Heart right ventricle (tissue), 16 donors: ENCODE measurements around the gene TFEC. TPM values are rescaled to one million over a fixed set of nuclear protein-coding genes. Genes with fewer than 3 reads are reported as not detected.
A peak's percentile ranks its signal among the peaks of the same experiment; 100 is the strongest.

Source experiments
- ATAC-seq, 8 donors: fragments of 200-7000 bp; cut with Tn5 transposase; one replicate each; pipeline ENCODE4 v1.9.1; 2020; ENCODE audit warnings: mild to moderate bottlenecking in 8 of 8, moderate library complexity in 8 of 8, moderate number of reproducible peaks in 1 of 8
- DNase-seq, 2 donors: peaks; one replicate each; pipeline ENCODE4 v3.0.0-alpha.2; 2020
- H3K27ac ChIP-seq, 10 donors: fragments of 200-600 bp; sonication (generic) in 2 of 10; one replicate each; pipeline versions ENCODE4 v1.5.0 to v1.8.0; 2020 to 2022; ENCODE audit warnings: mild to moderate bottlenecking in 3 of 10
- H3K27me3 ChIP-seq, 7 donors: fragments of 200-600 bp; one replicate each; pipeline ENCODE4 v1.8.0; 2021 to 2022; ENCODE audit warnings: mild to moderate bottlenecking in 2 of 7
- H3K36me3 ChIP-seq, 9 donors: fragments of 200-600 bp; sonication (generic) in 1 of 9; one replicate each; pipeline versions ENCODE4 v1.5.0 to v1.8.0; 2020 to 2022; ENCODE audit warnings: mild to moderate bottlenecking in 2 of 9
- H3K4me1 ChIP-seq, 9 donors: fragments of 200-600 bp; sonication (generic) in 1 of 9; one replicate each; pipeline versions ENCODE4 v1.5.0 to v1.8.0; 2020 to 2022; ENCODE audit warnings: mild to moderate bottlenecking in 4 of 9
- H3K4me3 ChIP-seq, 10 donors: fragments of 200-600 bp; sonication (generic) in 2 of 10; one replicate each; pipeline versions ENCODE4 v1.5.0 to v1.8.0; 2020 to 2022; ENCODE audit warnings: mild to moderate bottlenecking in 7 of 10, moderate library complexity in 2 of 10
- H3K9me3 ChIP-seq, 11 donors: fragments of 200-600 bp in 10 of 11; sonication (generic) in 2 of 11; one replicate each; pipeline versions ENCODE4 v1.5.0 to v1.8.0; 2013 to 2022; ENCODE audit warnings: mild to moderate bottlenecking in 2 of 11, control low read depth in 1 of 11, moderate library complexity in 1 of 11
- WGBS, 2 donors: extraction: QIAGEN DNeasy Blood & Tissue Kit; methylation state at CpG; one replicate each; pipeline ENCODE4 v1.1.7; 2013; ENCODE audit warnings: inconsistent platforms in 1 of 2; 5-methylcytosine and 5-hydroxymethylcytosine counted together
- intact Hi-C, 10 donors: fragments of 100-400 bp; cut with DNase I; formaldehyde crosslinking; loops; one replicate each; pipeline versions ENCODE4 v1.11.1 to v1.14.2; 2022
- polyA plus RNA-seq, 2 donors: library from polyadenylated mRNA; stranded (reverse); fragments of 200-250 nt; gene quantifications; one replicate each; pipeline ENCODE4 v1.2.3, GENCODE V29; 2013
- total RNA-seq, 10 donors: library from RNA; stranded (reverse); fragmentation: NEBNext Ultra II Directional in 3 of 10; extraction: Animal tissue kit (Norgen Biotek cat#: 25700) in 3 of 10; gene quantifications; one replicate each; pipeline versions ENCODE4 v1.2.1 to v1.2.4, GENCODE V29; 2021 to 2023
- TF ChIP-seq, protein P1 (sequence below), 9 donors: fragments of 200-600 bp; sonication (generic) in 2 of 9; IDR thresholded peaks; one replicate each; pipeline versions ENCODE4 v1.5.0 to v1.8.0; 2021 to 2022; ENCODE audit warnings: antibody characterized with exemption in 9 of 9, mild to moderate bottlenecking in 5 of 9, moderate library complexity in 1 of 9
- donor health status: Arrhythmogenic right ventricular cardiomyopathy.
- donor health status: ischemic (EF 13 %, LVEDD 7.1; RV severe dilation, severe dysfunction).
- donor health status: healthy with polysubstance abuse.
- donor health status: DM: no; HTN: yes; CAD: no.
- donor health status: DM: no; HTN: no; CAD: no.
- donor health status: ischemic (EF 25% LVEDD 6.9; RV normal size, moderate dysfunction).
- donor health status: ischemic (EF 25% LVEDD 5.7; RV mildly dilated, moderate dysfunction).
- donor health status: healthy.
- donor health status: DM: yes; HTN: yes; CAD: no.
- donor health status: Ischemic cardiomyopathy.
- donor health status: ischemic (EF 35%, LVEDD 5.7; RV mildly dilated, moderate dysfunction).
- donor health status: nonischemic (EF 11% LVEDD 7.7; RV severe dilation, severe dysfunction).
- donor health status: DM: yes; HTN: yes; CAD: no.
- donor health status: PGD.
- donor health status: ischemic (EF 29% LVEDD 5.4; RV normal size, mild dysfunction).
- donor health status: nonischemic (EF 23%, LVEDD 6.1; RV moderate dilation, normal function).

Gene TFEC
- total and polyA plus RNA-seq, 12 donors = 0.28 to 12.4 (median 0.70) TPM

DNA sequence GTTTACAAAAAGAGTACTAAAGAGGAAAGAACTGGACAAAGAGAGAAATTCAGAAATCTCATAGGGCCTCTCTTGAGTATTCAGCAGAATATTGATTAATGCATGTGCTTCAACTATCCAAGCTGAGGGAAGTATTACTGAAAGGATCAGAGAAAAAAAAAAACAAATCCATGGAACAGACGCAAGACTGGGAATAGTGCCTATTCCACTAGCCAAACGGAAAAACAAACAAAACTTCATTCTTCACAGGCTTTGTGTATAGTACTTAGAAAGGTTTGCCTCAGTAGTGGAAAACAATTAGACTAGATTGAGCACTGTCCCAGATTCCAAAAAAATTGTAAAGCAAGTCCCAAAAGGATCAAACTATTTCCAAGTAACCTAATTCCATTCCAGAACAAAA is 106.2 kb downstream of the TFEC start:
- Histone ChIP-seq H3K9me3 (no peaks in the 10 kb centered on the region), H3K4me3 (no peak overlapping the region), H3K27ac (no peak overlapping the region), H3K4me1 (peaks cover 0 to 14% (median 0%) of the 10 kb centered on the region in 9 donors), H3K36me3 (no peaks in the 10 kb centered on the region), H3K27me3 (no peaks in the 10 kb centered on the region)
- DNase-seq = no peak
- 38 to 53% methylated on average over 2 of the region's 2 CpGs for WGBS, 2 donors
- ATAC-seq = peak in 1 of 8 donors; percentile 19
- intact Hi-C loops = no loop called here
- TF ChIP-seq, protein P1, sequence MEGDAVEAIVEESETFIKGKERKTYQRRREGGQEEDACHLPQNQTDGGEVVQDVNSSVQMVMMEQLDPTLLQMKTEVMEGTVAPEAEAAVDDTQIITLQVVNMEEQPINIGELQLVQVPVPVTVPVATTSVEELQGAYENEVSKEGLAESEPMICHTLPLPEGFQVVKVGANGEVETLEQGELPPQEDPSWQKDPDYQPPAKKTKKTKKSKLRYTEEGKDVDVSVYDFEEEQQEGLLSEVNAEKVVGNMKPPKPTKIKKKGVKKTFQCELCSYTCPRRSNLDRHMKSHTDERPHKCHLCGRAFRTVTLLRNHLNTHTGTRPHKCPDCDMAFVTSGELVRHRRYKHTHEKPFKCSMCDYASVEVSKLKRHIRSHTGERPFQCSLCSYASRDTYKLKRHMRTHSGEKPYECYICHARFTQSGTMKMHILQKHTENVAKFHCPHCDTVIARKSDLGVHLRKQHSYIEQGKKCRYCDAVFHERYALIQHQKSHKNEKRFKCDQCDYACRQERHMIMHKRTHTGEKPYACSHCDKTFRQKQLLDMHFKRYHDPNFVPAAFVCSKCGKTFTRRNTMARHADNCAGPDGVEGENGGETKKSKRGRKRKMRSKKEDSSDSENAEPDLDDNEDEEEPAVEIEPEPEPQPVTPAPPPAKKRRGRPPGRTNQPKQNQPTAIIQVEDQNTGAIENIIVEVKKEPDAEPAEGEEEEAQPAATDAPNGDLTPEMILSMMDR (IDR thresholded peaks at IDR 0.05) = no peak

DNA sequence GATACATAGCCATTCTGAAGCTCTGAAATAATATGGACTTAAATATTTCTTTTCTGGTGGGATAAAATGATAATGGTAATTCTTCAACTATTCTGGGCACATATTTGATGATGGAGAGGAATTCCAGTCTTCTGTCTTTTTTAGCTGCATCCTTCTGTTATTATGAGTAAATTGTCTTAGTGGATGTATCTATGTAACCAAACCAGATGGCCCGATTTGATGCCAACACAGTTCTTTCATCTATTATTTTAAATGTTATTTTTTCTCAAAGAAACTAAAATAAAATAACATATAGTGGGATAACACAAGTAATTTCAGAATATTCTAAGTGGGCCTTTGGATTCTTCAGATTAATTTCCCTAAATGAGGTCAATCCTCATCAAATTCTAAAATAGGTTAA is 110.2 kb downstream of the TFEC start:
- WGBS, 2 donors = 86 to 91% methylated on average over 1 of the region's 1 CpG

DNA sequence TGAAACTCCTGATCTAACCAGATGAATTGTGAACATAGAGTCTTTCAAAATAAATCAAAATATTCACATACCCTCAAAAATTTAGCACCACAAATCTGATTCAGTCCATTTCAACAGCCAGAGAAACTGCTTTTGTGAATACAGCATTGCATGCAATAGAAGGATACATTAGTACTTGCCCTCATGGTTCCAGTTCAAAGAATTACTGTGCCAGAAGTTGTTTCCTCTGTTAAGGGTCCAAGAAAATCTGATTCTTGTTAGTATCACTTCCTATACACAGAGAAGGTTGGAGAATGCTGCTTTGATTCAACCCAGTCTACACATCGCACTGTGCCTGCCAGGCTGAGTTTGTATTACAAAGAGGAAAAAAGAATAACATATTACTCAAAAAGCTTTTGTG is 115.6 kb downstream of the TFEC start:
- no peaks in the 10 kb centered on the region for H3K36me3 ChIP-seq
- peaks cover 0 to 11% (median 0%) of the 10 kb centered on the region in 7 donors for H3K27me3 ChIP-seq
- H3K4me1 ChIP-seq = peaks cover 0 to 9% (median 0%) of the 10 kb centered on the region in 9 donors
- DNase-seq (no peak), ATAC-seq (no peak)
- WGBS, 2 donors = 66 to 78% methylated on average over 1 of the region's 1 CpG
- H3K9me3 ChIP-seq = no peaks in the 10 kb centered on the region
- no peak overlapping the region for H3K4me3 ChIP-seq
- TF ChIP-seq, protein P1 (IDR thresholded peaks at IDR 0.05) = no peak
- H3K27ac ChIP-seq = no peak overlapping the region
- intact Hi-C loops = loop anchor here in 4 of 10 donors (5.0 to 10.0 kb wide), 4 partner anchors 1048 to 1890 kb away; no protein-coding TSS in a partner anchor

More for the DNA sequence above, 110.2 kb downstream of the TFEC start:
- H3K4me1 ChIP-seq = peaks cover 0 to 14% (median 0%) of the 10 kb centered on the region in 9 donors
- ATAC-seq (no peak), DNase-seq (no peak)
- H3K27ac ChIP-seq = no peak overlapping the region
- intact Hi-C loops = no loop called here
- no peaks in the 10 kb centered on the region for H3K9me3 ChIP-seq
- H3K27me3 ChIP-seq = no peaks in the 10 kb centered on the region
- H3K4me3 ChIP-seq = no peak overlapping the region
- no peaks in the 10 kb centered on the region for H3K36me3 ChIP-seq
- TF ChIP-seq, protein P1 (IDR thresholded peaks at IDR 0.05) = no peak

DNA sequence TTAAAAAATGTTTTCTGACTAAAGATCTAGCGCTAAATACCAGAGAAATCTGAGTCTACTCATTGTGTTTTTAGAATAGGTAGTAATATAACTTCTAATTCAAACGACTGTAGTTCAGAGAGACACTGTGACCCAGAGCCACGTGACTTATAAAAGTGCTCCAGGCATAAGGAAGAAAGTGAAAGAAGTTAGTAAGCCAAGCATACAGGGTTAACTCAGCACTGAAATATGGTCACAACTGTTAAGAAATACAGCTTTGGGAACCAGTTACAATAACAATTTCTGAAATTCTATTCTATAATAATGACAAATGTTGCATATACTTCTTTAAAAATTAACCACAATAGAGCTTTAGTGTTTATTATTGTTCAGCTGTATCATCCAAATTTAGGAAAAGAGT is 119.1 kb downstream of the TFEC start:
- no peaks in the 10 kb centered on the region for H3K36me3 ChIP-seq
- H3K27me3 ChIP-seq = peaks cover 0 to 13% (median 0%) of the 10 kb centered on the region in 7 donors
- peaks cover 0 to 9% (median 0%) of the 10 kb centered on the region in 9 donors for H3K4me1 ChIP-seq
- no peaks in the 10 kb centered on the region for H3K9me3 ChIP-seq
- WGBS, 2 donors = 67 to 68% methylated on average over 3 of the region's 3 CpGs
- DNase-seq (no peak), ATAC-seq (no peak)
- H3K27ac ChIP-seq = no peak overlapping the region
- intact Hi-C loops = loop anchor here in 4 of 10 donors (5.0 to 10.0 kb wide), 4 partner anchors 1044 to 1887 kb away; no protein-coding TSS in a partner anchor
- TF ChIP-seq, protein P1 (IDR thresholded peaks at IDR 0.05) = no peak
- H3K4me3 ChIP-seq = no peak overlapping the region
